GM12865 (cell line): Measurements from ENCODE around the gene EFCAB8.

ENCODE experiments used
- DNase-seq: peaks from one replicate; pipeline ENCODE4 v3.0.0; 2010; ENCODE audit warnings: low read depth
- H3K4me3 ChIP-seq: 2 replicates; pipeline ENCODE4 v1.5.1; 2011; ENCODE audit warnings: mild to moderate bottlenecking, low read depth, low read length, control low read depth
- CTCF ChIP-seq: IDR thresholded peaks from 2 replicates; pipeline ENCODE4 v1.5.1; 2011; ENCODE audit warnings: low read length, control low read depth, low read depth, inconsistent platforms; ENCODE audit not compliant: insufficient read depth; ENCODE audit errors: missing control alignments

Gene EFCAB8

GRCh38 chr20:32885185-32885584 lies 26.5 kb downstream of the EFCAB8 start:
- H3K4me3 ChIP-seq = no peak overlapping the region
- no peak for TF ChIP-seq CTCF
- DNase-seq = no peak

GRCh38 chr20:32885952-32886351 lies 27.2 kb downstream of the EFCAB8 start:
- no peak for DNase-seq
- TF ChIP-seq CTCF = no peak
- no peak overlapping the region for H3K4me3 ChIP-seq

GRCh38 chr20:32886652-32887051 lies 27.9 kb downstream of the EFCAB8 start:
- no peak overlapping the region for H3K4me3 ChIP-seq
- no peak for TF ChIP-seq CTCF
- DNase-seq = no peak

GRCh38 chr20:32887492-32887891 lies 28.8 kb downstream of the EFCAB8 start:
- no peak for DNase-seq
- no peak overlapping the region for H3K4me3 ChIP-seq
- TF ChIP-seq CTCF = no peak

- no peak for TF ChIP-seq CTCF
- no peak for DNase-seq
- H3K4me3 ChIP-seq = no peak overlapping the region
These were observed 29.9 kb downstream of the EFCAB8 start for GRCh38 chr20:32888636-32889035.

GRCh38 chr20:32889281-32889680 lies 30.6 kb downstream of the EFCAB8 start:
- H3K4me3 ChIP-seq = no peak overlapping the region
- TF ChIP-seq CTCF = no peak
- DNase-seq = no peak

- H3K4me3 ChIP-seq = no peak overlapping the region
- no peak for DNase-seq
- TF ChIP-seq CTCF = no peak
These were observed 32.8 kb downstream of the EFCAB8 start for GRCh38 chr20:32891491-32891890.
